Spleen (tissue), 7 donors: ENCODE data around the gene AP5Z1.

ENCODE experiments used
- POLR2AphosphoS5 ChIP-seq, 3 donors: sonication (generic); formaldehyde crosslinking; IDR thresholded peaks; one replicate each; pipeline ENCODE4 v1.5.1; 2017; ENCODE audit warnings: antibody characterized with exemption in 3 of 3
- TF ChIP-seq, protein P1 (sequence below), 11 experiments: fragments of 200-600 bp in 7 of 11; fragments of 450-650 bp in 4 of 11; sonication (generic) in 4 of 11; IDR thresholded peaks in 8 of 11; conservative IDR thresholded peaks in 3 of 11; 1 replicate in 7 of 11; 2 replicates in 4 of 11; pipeline versions ENCODE4 v1.4.0 to v1.8.0; 2016 to 2021; ENCODE audit warnings: antibody characterized with exemption in 11 of 11, inconsistent platforms in 4 of 11, mild to moderate bottlenecking in 1 of 11
- donor health status: DM: no; HTN: no; CAD: no; lungs with moderate emphysema.
- donor health status: DM: no; HTN: no; CAD: no.
- donor health status: DM: no; HTN: no; CAD: no.

DNA sequence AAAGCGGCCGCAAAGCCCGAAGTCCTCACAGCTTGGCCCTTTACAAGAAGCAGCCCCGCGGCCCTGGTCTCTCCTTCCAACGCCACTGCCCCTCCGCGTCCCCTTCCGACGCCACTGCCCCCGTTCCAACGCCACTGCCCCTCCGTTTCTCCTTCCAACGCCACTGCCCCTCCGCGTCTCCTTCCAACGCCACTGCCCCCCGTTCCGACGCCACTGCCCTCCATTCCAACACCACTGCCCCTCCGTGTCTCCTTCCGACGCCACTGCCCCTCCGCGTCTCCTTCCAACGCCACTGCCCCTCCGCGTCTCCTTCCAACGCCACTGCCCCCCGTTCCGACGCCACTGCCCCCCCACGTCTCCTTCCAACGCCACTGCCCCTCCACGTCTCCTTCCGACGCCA is 33.1 kb downstream of the AP5Z1 start:
- TF ChIP-seq, protein P1, sequence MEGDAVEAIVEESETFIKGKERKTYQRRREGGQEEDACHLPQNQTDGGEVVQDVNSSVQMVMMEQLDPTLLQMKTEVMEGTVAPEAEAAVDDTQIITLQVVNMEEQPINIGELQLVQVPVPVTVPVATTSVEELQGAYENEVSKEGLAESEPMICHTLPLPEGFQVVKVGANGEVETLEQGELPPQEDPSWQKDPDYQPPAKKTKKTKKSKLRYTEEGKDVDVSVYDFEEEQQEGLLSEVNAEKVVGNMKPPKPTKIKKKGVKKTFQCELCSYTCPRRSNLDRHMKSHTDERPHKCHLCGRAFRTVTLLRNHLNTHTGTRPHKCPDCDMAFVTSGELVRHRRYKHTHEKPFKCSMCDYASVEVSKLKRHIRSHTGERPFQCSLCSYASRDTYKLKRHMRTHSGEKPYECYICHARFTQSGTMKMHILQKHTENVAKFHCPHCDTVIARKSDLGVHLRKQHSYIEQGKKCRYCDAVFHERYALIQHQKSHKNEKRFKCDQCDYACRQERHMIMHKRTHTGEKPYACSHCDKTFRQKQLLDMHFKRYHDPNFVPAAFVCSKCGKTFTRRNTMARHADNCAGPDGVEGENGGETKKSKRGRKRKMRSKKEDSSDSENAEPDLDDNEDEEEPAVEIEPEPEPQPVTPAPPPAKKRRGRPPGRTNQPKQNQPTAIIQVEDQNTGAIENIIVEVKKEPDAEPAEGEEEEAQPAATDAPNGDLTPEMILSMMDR (IDR thresholded peaks at IDR 0.05 in 8 of 11, conservative IDR thresholded peaks at IDR 0.05 in 3 of 11) = no peak
- no peak for TF ChIP-seq POLR2AphosphoS5 (IDR thresholded peaks at IDR 0.05)
